T-cell (primary cell): Measurements from ENCODE around the gene C5orf58. TPM values are rescaled to one million over a fixed set of nuclear protein-coding genes. Genes with fewer than 3 reads are reported as not detected.

ENCODE experiments used
- ATAC-seq, 4 experiments: fragments of 200-7000 bp in 3 of 4; fragments of 150-1000 bp in 1 of 4; cut with Tn5 transposase; replicated peaks in 1 of 4; 1 replicate in 3 of 4; 2 replicates in 1 of 4; pipeline ENCODE4 v1.10.0; 2021; ENCODE audit warnings: moderate library complexity in 3 of 4, mild to moderate bottlenecking in 2 of 4, moderate number of reproducible peaks in 1 of 4
- CTCF ChIA-PET, 2 donors: fragments of 300-600 bp; sonication (Branson Sonifier 250); formaldehyde crosslinking; loops; one replicate each; lab custom pipeline; 2022; ENCODE audit warnings: antibody characterized with exemption in 2 of 2; lab: Charles Lee
- POLR2A ChIA-PET, 2 donors: fragments of 300-600 bp; sonication (Branson Sonifier 250); formaldehyde crosslinking; loops; one replicate each; lab custom pipeline; 2022; ENCODE audit warnings: antibody characterized with exemption in 2 of 2; lab: Charles Lee
- DNase-seq, 35 experiments: peaks; one replicate each; pipeline versions ENCODE4 v3.0.0 to v3.0.0-alpha.2; 2013 to 2023
- H3K27ac ChIP-seq: one replicate; pipeline ENCODE4 v1.5.1; 2013; ENCODE audit warnings: low read length
- H3K27me3 ChIP-seq, 2 experiments: replicated peaks in 1 of 2; 1 replicate in 1 of 2; 2 replicates in 1 of 2; pipeline versions ENCODE4 v1.6.1 to v1.7.0; 2013; ENCODE audit warnings: low read length in 1 of 2, mixed read lengths in 1 of 2; ENCODE audit not compliant: control insufficient read depth in 2 of 2, insufficient read depth in 2 of 2; ENCODE audit errors: extremely low read depth in 1 of 2
- H3K36me3 ChIP-seq, 2 donors: 1 replicate in 1 of 2; 2 replicates in 1 of 2; pipeline versions ENCODE4 v1.6.1 to v1.7.0; 2013; ENCODE audit warnings: low read length in 1 of 2; ENCODE audit not compliant: control insufficient read depth in 2 of 2, insufficient read depth in 1 of 2; ENCODE audit errors: extremely low read depth in 1 of 2
- H3K4me1 ChIP-seq, 2 experiments: 1 replicate in 1 of 2; 2 replicates in 1 of 2; pipeline versions ENCODE4 v1.6.1 to v1.7.0; 2013; ENCODE audit warnings: low read length in 2 of 2, mixed read lengths in 1 of 2; ENCODE audit not compliant: insufficient read depth in 2 of 2, control insufficient read depth in 1 of 2; ENCODE audit errors: extremely low read depth in 1 of 2
- H3K4me3 ChIP-seq, 2 donors: 1 replicate in 1 of 2; 2 replicates in 1 of 2; pipeline versions ENCODE4 v1.5.1 to v1.7.0; 2013; ENCODE audit warnings: mild to moderate bottlenecking in 2 of 2, low read length in 1 of 2, moderate library complexity in 1 of 2; ENCODE audit not compliant: control insufficient read depth in 1 of 2; ENCODE audit errors: extremely low read depth in 1 of 2
- H3K9me3 ChIP-seq: 2 replicates; pipeline ENCODE4 v1.7.0; 2013
- H3K27ac Mint-ChIP-seq, 2 donors: one replicate each; pipeline ENCODE4 v1.8.0; 2020 to 2021; ENCODE audit warnings: mild to moderate bottlenecking in 2 of 2, mixed read lengths in 2 of 2
- H3K27me3 Mint-ChIP-seq, 2 donors: one replicate each; pipeline ENCODE4 v1.8.0; 2021 to 2022; ENCODE audit warnings: mixed read lengths in 2 of 2
- H3K36me3 Mint-ChIP-seq: one replicate; pipeline ENCODE4 v1.8.0; 2021; ENCODE audit warnings: mixed read lengths
- H3K4me1 Mint-ChIP-seq, 3 donors: one replicate each; pipeline ENCODE4 v1.8.0; 2020 to 2022; ENCODE audit warnings: mixed read lengths in 3 of 3, mild to moderate bottlenecking in 1 of 3
- H3K4me3 Mint-ChIP-seq, 3 donors: one replicate each; pipeline ENCODE4 v1.8.0; 2020 to 2022; ENCODE audit warnings: mild to moderate bottlenecking in 3 of 3, mixed read lengths in 3 of 3, moderate library complexity in 3 of 3
- H3K9me3 Mint-ChIP-seq, 3 donors: one replicate each; pipeline ENCODE4 v1.8.0; 2020 to 2022; ENCODE audit warnings: mixed read lengths in 3 of 3
- WGBS: methylation state at CpG from one replicate; pipeline ENCODE4 v1.1.5; 2013; ENCODE audit warnings: missing lambda C conversion rate; ENCODE audit not compliant: insufficient coverage; 5-methylcytosine and 5-hydroxymethylcytosine counted together
- total RNA-seq, 35 experiments: library from RNA in 6 of 35; stranded (reverse) in 6 of 35; fragments of 120-200 nt in 1 of 35; gene quantifications; one replicate each; pipeline versions ENCODE4 v1.2.1 to v1.2.4 and lab custom pipeline; 2013 to 2026

Gene C5orf58
- total RNA-seq, 5 donors from 2014 or later (not counting 1 experiment from before 2014, with no cell fraction given): not detected

- CTCF ChIA-PET: interaction anchor here in 1 of 2 donors (1.0 kb wide), 1 partner anchor 34 kb away, joined by 3 read pairs; no protein-coding TSS in a partner anchor
These were observed 13.2 kb upstream of the C5orf58 start for GRCh38 chr5:170219615-170220014.

GRCh38 chr5:170220191-170220590, 12.6 kb upstream of the C5orf58 start:
- no peak for ATAC-seq
- no peaks in the 10 kb centered on the region for H3K4me1 Mint-ChIP-seq

More at GRCh38 chr5:170219615-170220014, 13.2 kb upstream of the C5orf58 start:
- POLR2A ChIA-PET: no interaction called here
- no CpG with 5 or more reads among the region's 2 CpGs for WGBS
- H3K4me1 ChIP-seq: no peaks in the 10 kb centered on the region
- no peaks in the 10 kb centered on the region for H3K27me3 ChIP-seq
- ATAC-seq: no peak
- H3K9me3 ChIP-seq: no peaks in the 10 kb centered on the region
- DNase-seq: no peak
- Mint-ChIP-seq H3K4me1 (no peaks in the 10 kb centered on the region), H3K27ac (no peak overlapping the region), H3K27me3 (peaks cover 0 to 8% of the 10 kb centered on the region in 2 donors), H3K4me3 (no peak overlapping the region), H3K9me3 (no peaks in the 10 kb centered on the region), H3K36me3 (no peaks in the 10 kb centered on the region)
- H3K4me3 ChIP-seq: no peak overlapping the region
- H3K27ac ChIP-seq: no peak overlapping the region
- H3K36me3 ChIP-seq: no peaks in the 10 kb centered on the region

GRCh38 chr5:170221327-170221741, 11.5 kb upstream of the C5orf58 start:
- peaks cover 0 to under 1% of the 10 kb centered on the region in 2 donors for H3K27me3 Mint-ChIP-seq
- ChIA-PET CTCF (interaction anchor here in 1 of 2 donors (0.7 kb wide), 1 partner anchor 117 kb away, joined by 3 read pairs; no protein-coding TSS in a partner anchor), POLR2A (no interaction called here)
- H3K9me3 Mint-ChIP-seq: no peaks in the 10 kb centered on the region
- H3K36me3 ChIP-seq: no peaks in the 10 kb centered on the region
- no peaks in the 10 kb centered on the region for H3K36me3 Mint-ChIP-seq
- 85% methylated on average over 2 of the region's 6 CpGs for WGBS
- no peak overlapping the region for H3K27ac Mint-ChIP-seq
- no peak for ATAC-seq
- no peak overlapping the region for H3K4me3 ChIP-seq
- no peaks in the 10 kb centered on the region for H3K9me3 ChIP-seq
- H3K4me1 ChIP-seq: peaks cover 0 to 5% of the 10 kb centered on the region in 2 experiments
- no peak overlapping the region for H3K4me3 Mint-ChIP-seq
- peaks cover 4 to 6% (median 4%) of the 10 kb centered on the region in 3 donors for H3K4me1 Mint-ChIP-seq
- no peaks in the 10 kb centered on the region for H3K27me3 ChIP-seq
- no peak for DNase-seq
- H3K27ac ChIP-seq: no peak overlapping the region

More at GRCh38 chr5:170220191-170220590, 12.6 kb upstream of the C5orf58 start:
- CTCF ChIA-PET: no interaction called here
- no peak overlapping the region for H3K27ac ChIP-seq
- H3K27me3 ChIP-seq: no peaks in the 10 kb centered on the region
- Mint-ChIP-seq H3K4me3 (no peak overlapping the region), H3K9me3 (no peaks in the 10 kb centered on the region), H3K36me3 (no peaks in the 10 kb centered on the region), H3K27me3 (peaks cover 0 to 8% of the 10 kb centered on the region in 2 donors), H3K27ac (no peak overlapping the region)
- no peaks in the 10 kb centered on the region for H3K4me1 ChIP-seq
- DNase-seq: no peak
- H3K4me3 ChIP-seq: no peak overlapping the region
- no peaks in the 10 kb centered on the region for H3K36me3 ChIP-seq
- POLR2A ChIA-PET: no interaction called here
- no peaks in the 10 kb centered on the region for H3K9me3 ChIP-seq
- WGBS: no CpG with 5 or more reads among the region's 2 CpGs

GRCh38 chr5:170223360-170223759, 9.4 kb upstream of the C5orf58 start:
- H3K4me3 ChIP-seq: no peak overlapping the region
- ChIA-PET CTCF (interaction anchor here (0.6 to 2.3 kb wide), 8 partner anchors 44 to 417 kb away, joined by 3 to 15 read pairs (median 4); no protein-coding TSS in a partner anchor), POLR2A (no interaction called here)
- no peak overlapping the region for H3K27ac ChIP-seq
- Mint-ChIP-seq H3K27me3 (no peaks in the 10 kb centered on the region), H3K4me1 (peaks cover 4 to 13% (median 4%) of the 10 kb centered on the region in 3 donors), H3K9me3 (no peaks in the 10 kb centered on the region), H3K36me3 (no peaks in the 10 kb centered on the region), H3K27ac (no peak overlapping the region), H3K4me3 (no peak overlapping the region)
- no peaks in the 10 kb centered on the region for H3K9me3 ChIP-seq
- no peaks in the 10 kb centered on the region for H3K27me3 ChIP-seq
- peaks cover 0 to 5% of the 10 kb centered on the region in 2 experiments for H3K4me1 ChIP-seq
- ATAC-seq (no peak), DNase-seq (no peak)
- no peaks in the 10 kb centered on the region for H3K36me3 ChIP-seq

GRCh38 chr5:170223906-170224305, 8.9 kb upstream of the C5orf58 start:
- H3K4me1 Mint-ChIP-seq: peaks cover 4 to 13% (median 4%) of the 10 kb centered on the region in 3 donors
- no peaks in the 10 kb centered on the region for H3K36me3 Mint-ChIP-seq
- H3K4me3 Mint-ChIP-seq: no peak overlapping the region
- POLR2A ChIA-PET: no interaction called here
- Histone ChIP-seq H3K4me1 (peaks cover 0 to 5% of the 10 kb centered on the region in 2 experiments), H3K27ac (no peak overlapping the region), H3K27me3 (no peaks in the 10 kb centered on the region), H3K9me3 (no peaks in the 10 kb centered on the region), H3K4me3 (no peak overlapping the region), H3K36me3 (no peaks in the 10 kb centered on the region)
- no peaks in the 10 kb centered on the region for H3K9me3 Mint-ChIP-seq
- no peak overlapping the region for H3K27ac Mint-ChIP-seq
- ATAC-seq: no peak
- CTCF ChIA-PET: interaction anchor here (0.6 to 2.3 kb wide), 7 partner anchors 43 to 416 kb away, joined by 3 to 15 read pairs (median 4); no protein-coding TSS in a partner anchor
- DNase-seq: no peak
- no peaks in the 10 kb centered on the region for H3K27me3 Mint-ChIP-seq
- WGBS: 100% methylated on average over 1 of the region's 5 CpGs

- peak; percentile 54 to 82 (median 67) for ATAC-seq
- Histone ChIP-seq H3K27ac (no peak overlapping the region), H3K4me1 (peaks cover 0 to 5% of the 10 kb centered on the region in 2 experiments), H3K9me3 (no peaks in the 10 kb centered on the region), H3K4me3 (no peak overlapping the region), H3K27me3 (no peaks in the 10 kb centered on the region), H3K36me3 (no peaks in the 10 kb centered on the region)
- H3K9me3 Mint-ChIP-seq: no peaks in the 10 kb centered on the region
- ChIA-PET POLR2A (interaction anchor here in 1 of 2 donors (0.6 kb wide), 1 partner anchor 37 kb away, joined by 4 read pairs; no protein-coding TSS in a partner anchor), CTCF (interaction anchor here (0.5 to 4.6 kb wide), 26 partner anchors 8 to 210 kb away, joined by 3 to 42 read pairs (median 4); no protein-coding TSS in a partner anchor)
- peaks cover 4 to 13% (median 4%) of the 10 kb centered on the region in 3 donors for H3K4me1 Mint-ChIP-seq
- peak; percentile 37 to 85 (median 71) for DNase-seq
- WGBS: 29% methylated on average over 4 of the region's 7 CpGs
- no peak overlapping the region for H3K4me3 Mint-ChIP-seq
- H3K27me3 Mint-ChIP-seq: no peaks in the 10 kb centered on the region
- no peak overlapping the region for H3K27ac Mint-ChIP-seq
- H3K36me3 Mint-ChIP-seq: no peaks in the 10 kb centered on the region
These were observed 7.3 kb upstream of the C5orf58 start for GRCh38 chr5:170225326-170226128.
